ENCODE measurements around the gene EEF2KMT.
"Not testable (repeated sequence)": the region's sequence is repeated elsewhere in the genome, so short reads cannot be mapped to it uniquely, and the experiment has no call there.

EEF2KMT gene

GRCh38 chr16:5098221-5099159 is 895 bp upstream of the EEF2KMT start:
- peak overlapping the region; percentile 54 for H3K4me3 ChIP-seq (ENCODE audit: low read depth, low read length)

DNA sequence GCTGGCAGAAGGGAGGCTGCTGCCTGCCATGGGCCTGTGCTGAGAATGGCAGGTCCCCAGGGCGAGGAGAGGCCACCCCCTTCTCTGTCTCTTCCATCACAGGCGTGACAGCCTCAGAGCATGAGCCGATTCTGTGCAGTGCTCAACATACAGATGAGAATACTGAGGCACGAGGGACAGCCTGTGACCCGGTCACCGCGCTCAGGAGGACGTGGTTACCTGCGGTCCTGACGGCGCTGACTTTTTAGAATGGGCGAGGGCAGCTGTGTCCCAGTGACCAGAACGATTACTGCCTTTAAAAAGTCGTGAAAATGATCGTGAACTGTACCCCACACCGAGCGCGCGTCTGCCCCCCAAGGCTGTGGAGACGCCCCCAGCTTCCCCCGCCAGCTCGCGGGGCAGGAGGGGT is 530 bp downstream of the EEF2KMT start:
- peak overlapping the region; percentile 71 for H3K4me3 ChIP-seq (ENCODE audit: low read depth, low read length)

GRCh38 chr16:5096437-5097060 is 1.0 kb downstream of the EEF2KMT start:
- peak overlapping the region; percentile 71 for H3K4me3 ChIP-seq (ENCODE audit: low read depth, low read length)

DNA sequence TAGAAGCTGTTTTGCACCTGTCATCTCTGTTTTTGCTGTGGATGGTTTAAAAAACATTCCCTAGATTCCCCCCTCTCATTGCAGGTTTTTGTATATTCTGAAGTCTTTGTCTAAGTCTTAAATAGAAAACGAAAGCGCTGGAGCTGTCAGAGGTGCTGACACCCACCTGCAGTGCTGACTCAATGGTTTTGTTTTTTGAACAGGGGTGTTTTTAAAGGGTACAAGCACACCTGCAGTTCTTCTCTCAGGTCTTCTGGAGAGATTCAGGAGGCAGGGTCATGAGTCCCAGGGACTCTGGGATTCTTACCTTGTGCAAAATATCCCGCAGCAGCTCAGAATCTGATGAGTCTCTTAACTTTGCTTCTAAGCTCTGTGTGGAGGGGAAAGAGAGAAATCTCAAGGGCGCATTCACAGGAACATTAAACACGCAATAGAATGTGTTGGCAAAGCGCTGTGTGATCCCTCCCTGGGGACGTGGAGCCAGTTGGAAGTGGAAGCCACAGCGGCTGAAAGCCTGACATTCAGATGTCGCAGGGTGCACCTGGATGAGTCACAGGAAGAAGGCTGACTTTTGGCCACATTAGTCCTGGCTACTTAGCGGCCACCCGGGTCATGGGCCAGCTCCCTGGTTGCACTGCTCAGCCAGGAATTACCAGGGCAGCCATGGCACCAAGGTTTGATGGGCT is 2.3 kb downstream of the EEF2KMT start:
- not testable (repeated sequence) for H3K4me3 ChIP-seq (ENCODE audit: low read depth, low read length)

- not testable (repeated sequence) for H3K4me3 ChIP-seq (ENCODE audit: low read depth, low read length)
Observed at GRCh38 chr16:5093746-5094145, 3.8 kb downstream of the EEF2KMT start.

- not testable (repeated sequence) for H3K4me3 ChIP-seq (ENCODE audit: low read depth, low read length)
Observed at GRCh38 chr16:5093081-5093480, 4.5 kb downstream of the EEF2KMT start.

GRCh38 chr16:5090592-5090991 is 7.0 kb downstream of the EEF2KMT start:
- H3K4me3 ChIP-seq (ENCODE audit: low read depth, low read length): not testable (repeated sequence)

- not testable (repeated sequence) for H3K4me3 ChIP-seq (ENCODE audit: low read depth, low read length)
Observed at GRCh38 chr16:5089911-5090555, 7.6 kb downstream of the EEF2KMT start.

GRCh38 chr16:5088936-5089335 is 8.7 kb downstream of the EEF2KMT start:
- H3K4me3 ChIP-seq (ENCODE audit: low read depth, low read length): not testable (repeated sequence)

DNA sequence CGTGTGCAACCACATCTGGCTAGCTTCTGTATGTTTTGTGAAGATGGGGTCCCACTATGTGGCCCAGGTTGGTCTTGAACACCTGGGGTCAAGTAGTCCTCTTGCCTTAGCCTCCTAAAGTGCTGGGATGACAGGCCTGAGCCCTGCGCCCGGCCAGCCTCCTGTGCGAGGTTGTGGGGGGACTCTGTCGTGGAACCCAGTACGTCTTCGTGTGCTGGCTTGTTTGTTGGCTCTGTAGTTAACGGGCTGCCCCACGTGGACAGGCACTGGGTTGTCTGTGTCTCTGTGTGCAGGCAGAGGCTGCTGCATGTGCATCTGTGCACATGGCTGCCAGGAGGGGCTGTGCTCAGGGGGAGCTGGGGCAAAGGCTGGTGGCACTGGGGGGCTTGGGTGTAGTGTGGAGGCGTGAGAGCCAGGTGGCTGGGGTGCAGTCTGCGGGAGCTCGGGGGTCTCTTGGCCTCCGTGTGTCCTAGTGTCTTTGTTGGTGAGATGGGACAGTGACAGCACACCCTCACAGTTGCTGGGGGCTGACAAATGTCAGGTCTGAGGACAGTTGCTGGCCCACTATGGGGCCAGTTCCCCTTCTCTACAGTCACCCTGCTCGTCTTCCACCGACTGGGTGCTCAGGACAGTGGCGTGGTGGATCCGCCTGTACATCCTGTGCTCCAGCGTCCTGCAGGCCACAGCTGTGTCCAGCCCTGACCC is 9.4 kb downstream of the EEF2KMT start:
- not testable (repeated sequence) for H3K4me3 ChIP-seq (ENCODE audit: low read depth, low read length)

- H3K4me3 ChIP-seq (ENCODE audit: low read depth, low read length): not testable (repeated sequence)
Observed at GRCh38 chr16:5085716-5086115, 11.9 kb downstream of the EEF2KMT start.

DNA sequence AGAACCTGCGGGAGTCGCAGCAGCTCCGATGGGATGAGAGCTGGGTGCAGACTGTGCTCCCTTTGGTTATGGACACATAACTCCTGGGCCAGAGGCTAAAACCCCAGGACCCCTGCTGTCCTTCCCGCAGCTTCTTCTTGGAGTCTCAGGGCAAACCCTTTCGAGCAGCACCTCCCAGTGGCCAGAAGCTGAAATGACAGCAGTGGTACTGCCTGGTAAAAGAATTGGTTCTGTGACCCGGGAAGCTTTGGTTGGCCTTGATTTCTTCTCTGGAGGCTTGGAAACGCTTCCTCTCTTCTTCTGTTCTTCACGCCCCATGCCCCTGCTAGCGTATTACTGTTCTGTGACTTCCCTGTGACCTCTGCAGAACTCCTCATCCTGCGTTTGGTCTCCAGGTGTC is 12.8 kb downstream of the EEF2KMT start:
- H3K4me3 ChIP-seq (ENCODE audit: low read depth, low read length): not testable (repeated sequence)

DNA sequence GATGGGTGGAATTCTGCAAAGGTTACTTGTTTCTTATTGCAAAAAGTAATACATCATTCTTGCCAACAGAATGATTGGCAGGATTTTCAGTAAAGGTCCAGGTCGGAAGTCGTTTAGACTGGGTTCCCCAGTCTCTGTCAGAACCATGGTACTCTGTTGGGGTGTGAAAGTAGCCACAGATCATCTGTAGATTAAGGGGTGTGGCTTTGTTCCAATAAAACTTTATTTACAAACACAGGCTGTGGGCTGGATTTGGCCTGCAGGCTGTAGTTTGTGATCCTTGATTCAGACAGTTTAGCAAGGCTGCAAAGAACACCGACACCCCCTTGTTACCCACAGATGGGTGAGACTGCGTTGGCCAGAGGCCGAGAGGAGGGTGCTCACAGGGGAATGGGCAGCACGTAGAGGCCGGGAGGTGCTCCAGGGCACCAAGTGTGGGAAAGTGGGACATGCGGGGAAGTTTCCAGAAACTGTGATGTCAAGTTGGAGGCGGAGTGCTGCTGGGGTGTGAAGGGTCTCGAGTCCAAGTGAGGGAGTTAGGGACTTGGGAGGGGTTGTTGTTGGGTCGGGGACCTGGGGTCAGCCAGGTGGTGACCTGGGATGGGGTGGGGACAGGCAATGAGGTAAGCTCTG is 13.4 kb downstream of the EEF2KMT start:
- H3K4me3 ChIP-seq (ENCODE audit: low read depth, low read length): not testable (repeated sequence)

More for the DNA sequence above, 12.8 kb downstream of the EEF2KMT start:
- peak; percentile 66 for TF ChIP-seq CTCF (IDR thresholded peaks at IDR 0.05; ENCODE audit: low read depth, low read length)

DNA sequence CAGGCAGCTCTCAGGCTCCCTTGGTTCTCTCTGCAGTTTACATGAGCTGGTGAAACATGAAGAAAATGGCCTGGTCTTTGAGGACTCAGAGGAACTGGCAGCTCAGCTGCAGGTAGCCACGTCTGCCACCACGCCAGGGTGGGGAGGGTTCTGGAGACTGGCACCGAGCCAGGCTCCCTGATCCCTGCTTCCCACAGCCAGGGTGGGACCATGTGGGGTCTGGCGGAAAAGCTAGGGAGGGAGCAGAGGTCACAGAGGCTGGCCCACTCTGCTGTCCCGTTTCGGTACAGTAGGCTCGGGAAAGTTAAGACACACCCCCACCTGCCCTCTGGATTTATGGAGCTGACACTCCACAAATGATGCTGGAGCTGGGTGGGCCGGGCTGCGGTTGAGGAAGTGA is 13.9 kb downstream of the EEF2KMT start:
- not testable (repeated sequence) for H3K4me3 ChIP-seq (ENCODE audit: low read depth, low read length)

DNA sequence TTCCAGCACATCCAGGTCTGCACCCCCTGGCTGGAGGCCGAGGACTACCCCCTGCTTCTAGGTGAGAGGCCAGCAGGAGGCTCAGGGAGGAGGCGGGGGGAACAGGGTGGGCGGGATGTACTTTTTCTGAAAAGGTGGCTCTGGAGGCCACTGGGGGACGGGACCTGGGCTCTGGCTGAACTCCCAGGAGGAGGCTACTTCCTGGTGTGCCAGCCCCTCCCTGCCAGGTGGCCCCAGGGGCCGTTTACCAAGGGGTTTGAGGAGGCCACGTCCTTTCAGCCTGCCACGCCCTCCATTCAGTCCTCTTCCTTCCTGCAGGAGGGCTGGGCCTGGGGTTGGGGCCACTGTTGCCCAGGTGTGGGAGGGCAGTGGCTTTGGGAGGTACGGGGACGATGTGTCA is 16.6 kb downstream of the EEF2KMT start:
- not testable (repeated sequence) for H3K4me3 ChIP-seq (ENCODE audit: low read depth, low read length)

- H3K4me3 ChIP-seq (ENCODE audit: low read depth, low read length): not testable (repeated sequence)
Observed at GRCh38 chr16:5080461-5080860, 17.1 kb downstream of the EEF2KMT start.

Measured in WI38 (cell line).